ENCODE measurements around the gene STRN3. TPM values are rescaled to one million over a fixed set of nuclear protein-coding genes. Genes with fewer than 3 reads are reported as not detected.

STRN3 gene
- total RNA-seq, 1 donor, result 27.9 TPM

GRCh38 chr14:30848449-30849240, 177.5 kb downstream of the STRN3 start:
- H3K4me3 ChIP-seq (ENCODE audit: low read length), result no peak overlapping the region
- peaks cover 3% of the 10 kb centered on the region for H3K27me3 ChIP-seq (ENCODE audit: insufficient read depth, low read length)
- no peaks in the 10 kb centered on the region for H3K9me3 ChIP-seq (ENCODE audit: low read depth, low read length)
- H3K4me1 ChIP-seq (ENCODE audit: insufficient read depth, low read length), result peaks cover 22% of the 10 kb centered on the region

Other genes with a start within 250 kb of the STRN3 start
- 0.52 TPM for gene COCH, start 151.8 kb downstream of the STRN3 start, total RNA-seq
- gene AP4S1, start 730 bp downstream of the STRN3 start, total RNA-seq, result 13.0 TPM
- gene HECTD1, start 181.4 kb upstream of the STRN3 start, total RNA-seq, result 236 TPM